ENCODE data around the gene EEFSEC.

The EEFSEC gene

GRCh38 chr3:128340198-128340903 lies 187.1 kb downstream of the EEFSEC start:
- H3K4me3 ChIP-seq (ENCODE audit: low read length), result no peak overlapping the region
- DNase-seq (ENCODE audit: low read depth), result no peak
- TF ChIP-seq CTCF (conservative IDR thresholded peaks at IDR 0.05; ENCODE audit: low read depth, low read length), result no peak

GRCh38 chr3:128340904-128341555 lies 187.7 kb downstream of the EEFSEC start:
- H3K4me3 ChIP-seq (ENCODE audit: low read length), result no peak overlapping the region
- DNase-seq (ENCODE audit: low read depth), result no peak
- TF ChIP-seq CTCF (conservative IDR thresholded peaks at IDR 0.05; ENCODE audit: low read depth, low read length), result no peak

- DNase-seq (ENCODE audit: low read depth), result no peak
- no peak for TF ChIP-seq CTCF (conservative IDR thresholded peaks at IDR 0.05; ENCODE audit: low read depth, low read length)
- no peak overlapping the region for H3K4me3 ChIP-seq (ENCODE audit: low read length)
Measured at GRCh38 chr3:128341659-128342395, 188.5 kb downstream of the EEFSEC start.

- no peak for TF ChIP-seq CTCF (conservative IDR thresholded peaks at IDR 0.05; ENCODE audit: low read depth, low read length)
- H3K4me3 ChIP-seq (ENCODE audit: low read length), result no peak overlapping the region
- DNase-seq (ENCODE audit: low read depth), result no peak
Measured at GRCh38 chr3:128342701-128343180, 189.5 kb downstream of the EEFSEC start.

GRCh38 chr3:128343287-128344051 lies 190.2 kb downstream of the EEFSEC start:
- H3K4me3 ChIP-seq (ENCODE audit: low read length), result no peak overlapping the region
- DNase-seq (ENCODE audit: low read depth), result no peak
- no peak for TF ChIP-seq CTCF (conservative IDR thresholded peaks at IDR 0.05; ENCODE audit: low read depth, low read length)

GRCh38 chr3:128344052-128344735 lies 190.9 kb downstream of the EEFSEC start:
- H3K4me3 ChIP-seq (ENCODE audit: low read length), result no peak overlapping the region
- no peak for TF ChIP-seq CTCF (conservative IDR thresholded peaks at IDR 0.05; ENCODE audit: low read depth, low read length)
- no peak for DNase-seq (ENCODE audit: low read depth)

All from retinal pigment epithelial cell (primary cell).